GM19463 (cell line): ENCODE measurements around the gene PRDM16.

Experiments
- ATAC-seq: cut with Tn5 transposase; IDR thresholded peaks from one replicate; pipeline ENCODE4 v1.9.1; 2021; ENCODE audit warnings: mild to moderate bottlenecking, moderate library complexity; ENCODE audit not compliant: unreplicated experiment

PRDM16 gene

GRCh38 chr1:3032371-3033039 lies 36.5 kb upstream of the PRDM16 start:
- ATAC-seq = no peak

GRCh38 chr1:3033040-3033789 lies 35.8 kb upstream of the PRDM16 start:
- no peak for ATAC-seq

- ATAC-seq = no peak
These were observed 35.3 kb upstream of the PRDM16 start for GRCh38 chr1:3033790-3034090.

GRCh38 chr1:3034162-3034561 lies 34.8 kb upstream of the PRDM16 start:
- no peak for ATAC-seq

- ATAC-seq = no peak
These were observed 34.1 kb upstream of the PRDM16 start for GRCh38 chr1:3034728-3035562.

- ATAC-seq = no peak
These were observed 33.2 kb upstream of the PRDM16 start for GRCh38 chr1:3035563-3036446.

GRCh38 chr1:3036447-3037280 lies 32.3 kb upstream of the PRDM16 start:
- no peak for ATAC-seq

- no peak for ATAC-seq
These were observed 31.5 kb upstream of the PRDM16 start for GRCh38 chr1:3037281-3038040.

GRCh38 chr1:3038113-3038551 lies 30.9 kb upstream of the PRDM16 start:
- no peak for ATAC-seq

- ATAC-seq = no peak
These were observed 30.3 kb upstream of the PRDM16 start for GRCh38 chr1:3038571-3039181.

GRCh38 chr1:3040004-3040403 lies 29.0 kb upstream of the PRDM16 start:
- no peak for ATAC-seq

GRCh38 chr1:3042481-3042880 lies 26.5 kb upstream of the PRDM16 start:
- ATAC-seq = no peak

GRCh38 chr1:3049164-3049563 lies 19.8 kb upstream of the PRDM16 start:
- no peak for ATAC-seq

- no peak for ATAC-seq
These were observed 19.1 kb upstream of the PRDM16 start for GRCh38 chr1:3049905-3050304.

- ATAC-seq = no peak
These were observed 18.4 kb upstream of the PRDM16 start for GRCh38 chr1:3050603-3051002.

- no peak for ATAC-seq
These were observed 17.4 kb upstream of the PRDM16 start for GRCh38 chr1:3051270-3052268.

- no peak for ATAC-seq
These were observed 16.5 kb upstream of the PRDM16 start for GRCh38 chr1:3052501-3052900.
